ENCODE results near the gene TEKTIP1. TPM values are rescaled to one million over a fixed set of nuclear protein-coding genes. Genes with fewer than 3 reads are reported as not detected.
A peak's percentile ranks its signal among the peaks of the same experiment; 100 is the strongest.

TEKTIP1 gene
- total and polyA plus RNA-seq, 2 of the 4 experiments (the other 2 are of a cell fraction), result not detected

GRCh38 chr19:3537438-3538240 lies 1.3 kb upstream of the TEKTIP1 start:
- Histone ChIP-seq H3K4me2 (ENCODE audit: low read depth, low read length) (no peak overlapping the region), H3K79me1 (ENCODE audit: low read depth in 1 of 2, low read length in 2 of 2) (peaks cover 9 to 31% of the 10 kb centered on the region in 2 experiments; a peak in 3 of 4 replicates), H3K9me1 (ENCODE audit: insufficient read depth, low read length) (no peaks in the 10 kb centered on the region), H3K9me3 (ENCODE audit: control insufficient read depth, insufficient read depth, low read length) (no peaks in the 10 kb centered on the region), H3K27ac (ENCODE audit: insufficient read depth, low read length) (no peak overlapping the region), H2BK20ac (ENCODE audit: low read depth, low read length) (no peak overlapping the region), H3K4me1 (ENCODE audit: control insufficient read depth, insufficient read depth, low read length) (no peaks in the 10 kb centered on the region), H3K9ac (ENCODE audit: low read depth, low read length) (no peak overlapping the region), H2BK15ac (ENCODE audit: low read depth, low read length) (no peak overlapping the region), H2BK5ac (ENCODE audit: low read depth, low read length, poor library complexity, severe bottlenecking) (no peak overlapping the region), H3K36me3 (ENCODE audit: control insufficient read depth, insufficient read depth, low read length) (peaks cover 38% of the 10 kb centered on the region), H2AK9ac (replicated peaks; ENCODE audit: low read depth, low read length, poor library complexity) (no peak overlapping the region), H4K91ac (ENCODE audit: insufficient read depth, low read depth, low read length) (no peak overlapping the region), H4K20me1 (ENCODE audit: insufficient read depth, low read length) (peaks cover 30% of the 10 kb centered on the region), H3K18ac (ENCODE audit: low read depth, low read length) (no peak overlapping the region), H2BK120ac (ENCODE audit: low read depth, low read length) (no peak overlapping the region), H2AK5ac (ENCODE audit: low read depth, low read length) (no peak overlapping the region), H2AFZ (replicated peaks; ENCODE audit: low read length, poor library complexity) (no peak overlapping the region), H3K56ac (ENCODE audit: extremely low read depth, insufficient read depth, low read length) (no peak overlapping the region), H3K27me3 (ENCODE audit: control insufficient read depth, insufficient read depth, low read length) (no peaks in the 10 kb centered on the region), H3K4me3 (ENCODE audit: insufficient read depth, low read depth, low read length) (no peak overlapping the region), H3K4ac (ENCODE audit: low read depth, low read length) (no peak overlapping the region), H4K5ac (ENCODE audit: low read depth, low read length) (no peak overlapping the region), H3K14ac (replicated peaks; ENCODE audit: low read depth, low read length) (no peak overlapping the region), H3K23ac (ENCODE audit: low read depth, low read length) (no peak overlapping the region), H4K8ac (ENCODE audit: low read depth in 2 of 2, low read length in 2 of 2) (no peak overlapping the region)
- POLR2A ChIA-PET (ENCODE audit: unreplicated experiment), result no interaction called here
- BruUV-seq (replicated peaks), result no TSS peak
- WGBS, 2 experiments (ENCODE audit: extremely low coverage in 2 of 2, insufficient read length in 1 of 2), result 93% methylated on average over 6 of the region's 22 CpGs; no CpG with 5 or more reads in 1 of the 2 experiments
- dilution Hi-C loops (cut with HindIII; ENCODE audit: low sequenced_read_pairs, unreplicated experiment) (no loop called here), in situ Hi-C loops (cut with MboI; ENCODE audit: low sequenced_read_pairs) (no loop called here), intact Hi-C loops (cut with micrococcal nuclease) (no loop called here)
- DNase-seq (no peak), ATAC-seq (ENCODE audit: low read depth) (peak; percentile 30)
- CTCF ChIA-PET, result no interaction called here
- TF ChIP-seq RFX5 (IDR thresholded peaks at IDR 0.05; ENCODE audit: low read depth, low read length) (no peak), MXI1 (IDR thresholded peaks at IDR 0.05; ENCODE audit: borderline replicate concordance, low read depth, low read length) (no peak)

Data from IMR-90 (cell line).